T-helper 2 cell treated with Interferon-gamma antibody and Interleukin-4, amounts not matched to agents 5 μg/mL and 100 μg/mL, for 36 hours (primary cell): ENCODE measurements around the gene PRKN.

Source experiments
- DNase-seq: peaks from one replicate; pipeline ENCODE4 v3.0.0; 2021; ENCODE audit warnings: low spot score
- H3K27ac Mint-ChIP-seq: one replicate; pipeline ENCODE4 v1.8.0; 2021; ENCODE audit warnings: mild to moderate bottlenecking, mixed read lengths
- H3K27me3 Mint-ChIP-seq: one replicate; pipeline ENCODE4 v1.8.0; 2021; ENCODE audit warnings: low read depth, mixed read lengths
- H3K36me3 Mint-ChIP-seq: one replicate; pipeline ENCODE4 v1.8.0; 2021; ENCODE audit warnings: low read depth, mixed read lengths
- H3K4me1 Mint-ChIP-seq: one replicate; pipeline ENCODE4 v1.8.0; 2021; ENCODE audit warnings: low read depth, mixed read lengths
- H3K4me3 Mint-ChIP-seq: one replicate; pipeline ENCODE4 v1.8.0; 2022; ENCODE audit warnings: mild to moderate bottlenecking, moderate library complexity, mixed read lengths
- H3K9me3 Mint-ChIP-seq: one replicate; pipeline ENCODE4 v1.8.0; 2021; ENCODE audit warnings: mixed read lengths

The PRKN gene

GRCh38 chr6:162610351-162610750, 117.2 kb downstream of the PRKN start:
- Mint-ChIP-seq H3K27ac (no peak overlapping the region), H3K4me1 (no peaks in the 10 kb centered on the region), H3K9me3 (no peaks in the 10 kb centered on the region), H3K4me3 (no peak overlapping the region), H3K27me3 (no peaks in the 10 kb centered on the region), H3K36me3 (no peaks in the 10 kb centered on the region)
- DNase-seq = no peak

GRCh38 chr6:162605881-162606280, 121.7 kb downstream of the PRKN start:
- no peaks in the 10 kb centered on the region for H3K36me3 Mint-ChIP-seq
- no peak for DNase-seq
- H3K9me3 Mint-ChIP-seq = no peaks in the 10 kb centered on the region
- no peak overlapping the region for H3K4me3 Mint-ChIP-seq
- no peaks in the 10 kb centered on the region for H3K4me1 Mint-ChIP-seq
- no peak overlapping the region for H3K27ac Mint-ChIP-seq
- H3K27me3 Mint-ChIP-seq = no peaks in the 10 kb centered on the region

- no peak for DNase-seq
- H3K9me3 Mint-ChIP-seq = no peaks in the 10 kb centered on the region
- H3K27ac Mint-ChIP-seq = no peak overlapping the region
- no peaks in the 10 kb centered on the region for H3K4me1 Mint-ChIP-seq
- H3K27me3 Mint-ChIP-seq = no peaks in the 10 kb centered on the region
- no peaks in the 10 kb centered on the region for H3K36me3 Mint-ChIP-seq
- no peak overlapping the region for H3K4me3 Mint-ChIP-seq
Measured at GRCh38 chr6:162603231-162604015, 124.1 kb downstream of the PRKN start.

GRCh38 chr6:162602759-162603158, 124.8 kb downstream of the PRKN start:
- H3K27ac Mint-ChIP-seq = no peak overlapping the region
- H3K27me3 Mint-ChIP-seq = no peaks in the 10 kb centered on the region
- H3K4me3 Mint-ChIP-seq = no peak overlapping the region
- no peaks in the 10 kb centered on the region for H3K4me1 Mint-ChIP-seq
- no peaks in the 10 kb centered on the region for H3K9me3 Mint-ChIP-seq
- no peak for DNase-seq
- no peaks in the 10 kb centered on the region for H3K36me3 Mint-ChIP-seq

GRCh38 chr6:162596676-162597075, 130.9 kb downstream of the PRKN start:
- Mint-ChIP-seq H3K27me3 (no peaks in the 10 kb centered on the region), H3K4me1 (no peaks in the 10 kb centered on the region), H3K4me3 (no peak overlapping the region), H3K36me3 (no peaks in the 10 kb centered on the region), H3K9me3 (no peaks in the 10 kb centered on the region), H3K27ac (no peak overlapping the region)
- DNase-seq = no peak

GRCh38 chr6:162591517-162591916, 136.0 kb downstream of the PRKN start:
- H3K27me3 Mint-ChIP-seq = no peaks in the 10 kb centered on the region
- DNase-seq = no peak
- H3K9me3 Mint-ChIP-seq = no peaks in the 10 kb centered on the region
- no peaks in the 10 kb centered on the region for H3K36me3 Mint-ChIP-seq
- no peak overlapping the region for H3K4me3 Mint-ChIP-seq
- H3K4me1 Mint-ChIP-seq = no peaks in the 10 kb centered on the region
- H3K27ac Mint-ChIP-seq = no peak overlapping the region

- Mint-ChIP-seq H3K4me3 (no peak overlapping the region), H3K9me3 (no peaks in the 10 kb centered on the region), H3K27me3 (no peaks in the 10 kb centered on the region), H3K4me1 (no peaks in the 10 kb centered on the region), H3K36me3 (no peaks in the 10 kb centered on the region), H3K27ac (no peak overlapping the region)
- DNase-seq = no peak
Measured at GRCh38 chr6:162581988-162582780, 145.4 kb downstream of the PRKN start.

GRCh38 chr6:162580619-162581018, 146.9 kb downstream of the PRKN start:
- no peak for DNase-seq
- Mint-ChIP-seq H3K4me3 (no peak overlapping the region), H3K36me3 (no peaks in the 10 kb centered on the region), H3K27me3 (no peaks in the 10 kb centered on the region), H3K9me3 (no peaks in the 10 kb centered on the region), H3K4me1 (no peaks in the 10 kb centered on the region), H3K27ac (no peak overlapping the region)

GRCh38 chr6:162576016-162576415, 151.6 kb downstream of the PRKN start:
- no peak for DNase-seq
- H3K27ac Mint-ChIP-seq = no peak overlapping the region
- no peaks in the 10 kb centered on the region for H3K9me3 Mint-ChIP-seq
- H3K4me1 Mint-ChIP-seq = no peaks in the 10 kb centered on the region
- no peak overlapping the region for H3K4me3 Mint-ChIP-seq
- no peaks in the 10 kb centered on the region for H3K36me3 Mint-ChIP-seq
- H3K27me3 Mint-ChIP-seq = no peaks in the 10 kb centered on the region

- Mint-ChIP-seq H3K4me1 (no peaks in the 10 kb centered on the region), H3K36me3 (no peaks in the 10 kb centered on the region)
Measured at GRCh38 chr6:162572240-162572639, 155.3 kb downstream of the PRKN start.

GRCh38 chr6:162568266-162568665, 159.3 kb downstream of the PRKN start:
- H3K27me3 Mint-ChIP-seq = no peaks in the 10 kb centered on the region
- no peak overlapping the region for H3K4me3 Mint-ChIP-seq
- no peak for DNase-seq
- H3K36me3 Mint-ChIP-seq = no peaks in the 10 kb centered on the region
- peaks cover 15% of the 10 kb centered on the region for H3K9me3 Mint-ChIP-seq
- H3K4me1 Mint-ChIP-seq = no peaks in the 10 kb centered on the region
- H3K27ac Mint-ChIP-seq = no peak overlapping the region

More at GRCh38 chr6:162572240-162572639, 155.3 kb downstream of the PRKN start:
- peaks cover 6% of the 10 kb centered on the region for H3K9me3 Mint-ChIP-seq
- H3K27ac Mint-ChIP-seq = no peak overlapping the region
- H3K4me3 Mint-ChIP-seq = no peak overlapping the region
- DNase-seq = no peak
- H3K27me3 Mint-ChIP-seq = no peaks in the 10 kb centered on the region

GRCh38 chr6:162562041-162562440, 165.5 kb downstream of the PRKN start:
- Mint-ChIP-seq H3K36me3 (no peaks in the 10 kb centered on the region), H3K4me1 (no peaks in the 10 kb centered on the region), H3K4me3 (no peak overlapping the region), H3K9me3 (peaks cover 11% of the 10 kb centered on the region), H3K27me3 (no peaks in the 10 kb centered on the region), H3K27ac (no peak overlapping the region)
- no peak for DNase-seq

- Mint-ChIP-seq H3K27ac (no peak overlapping the region), H3K9me3 (peaks cover 11% of the 10 kb centered on the region), H3K36me3 (no peaks in the 10 kb centered on the region), H3K4me1 (no peaks in the 10 kb centered on the region), H3K27me3 (no peaks in the 10 kb centered on the region), H3K4me3 (no peak overlapping the region)
- no peak for DNase-seq
Measured at GRCh38 chr6:162560891-162561290, 166.7 kb downstream of the PRKN start.

GRCh38 chr6:162554531-162554930, 173.0 kb downstream of the PRKN start:
- H3K4me3 Mint-ChIP-seq = no peak overlapping the region
- no peak overlapping the region for H3K27ac Mint-ChIP-seq
- no peaks in the 10 kb centered on the region for H3K4me1 Mint-ChIP-seq
- no peak for DNase-seq
- H3K9me3 Mint-ChIP-seq = no peaks in the 10 kb centered on the region
- H3K36me3 Mint-ChIP-seq = no peaks in the 10 kb centered on the region
- H3K27me3 Mint-ChIP-seq = no peaks in the 10 kb centered on the region
